ENCODE measurements around the gene WDR44. TPM values are rescaled to one million over a fixed set of nuclear protein-coding genes. Genes with fewer than 3 reads are reported as not detected.

The WDR44 gene
- total and polyA plus RNA-seq, 2 of the 4 experiments (the other 2 are of a cell fraction): 10.0 to 11.8 TPM

DNA sequence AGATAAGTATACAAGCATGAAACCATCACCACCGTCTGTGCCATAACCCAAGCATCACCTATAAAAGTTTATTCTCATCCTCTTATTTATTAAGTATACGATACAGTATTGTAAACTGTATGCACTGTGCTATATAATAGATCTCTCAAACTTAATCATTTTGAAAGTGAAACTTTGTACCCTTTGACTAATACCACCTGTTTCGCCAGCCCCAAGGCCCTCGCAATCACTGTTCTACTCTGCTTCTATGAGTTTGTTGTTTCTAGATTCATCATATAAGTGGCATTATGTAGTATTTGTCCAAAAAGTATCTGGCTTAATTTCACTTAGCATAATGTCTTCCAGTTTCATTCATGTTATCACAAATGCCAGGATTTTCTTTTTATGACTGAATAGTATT lies 77.7 kb downstream of the WDR44 start:
- H2AK9ac ChIP-seq (replicated peaks; ENCODE audit: low read depth, low read length, poor library complexity): no peak overlapping the region
- BruUV-seq (replicated peaks): no TSS peak
- ChIA-PET POLR2A (ENCODE audit: unreplicated experiment) (no interaction called here), CTCF (no interaction called here)
- H3K27me3 ChIP-seq (ENCODE audit: control insufficient read depth, insufficient read depth, low read length): no peaks in the 10 kb centered on the region
- H2BK120ac ChIP-seq (ENCODE audit: low read depth, low read length): no peak overlapping the region
- dilution Hi-C loops (cut with HindIII; ENCODE audit: low sequenced_read_pairs, unreplicated experiment): no loop called here
- H3K4me2 ChIP-seq (ENCODE audit: low read depth, low read length): no peak overlapping the region
- H3K36me3 ChIP-seq (ENCODE audit: control insufficient read depth, insufficient read depth, low read length): peaks cover 4% of the 10 kb centered on the region; the same call in 1 of the 2 replicates
- no peak overlapping the region for H3K4ac ChIP-seq (ENCODE audit: low read depth, low read length)
- H4K91ac ChIP-seq (ENCODE audit: insufficient read depth, low read depth, low read length): no peak overlapping the region
- DNase-seq (no peak), ATAC-seq (ENCODE audit: low read depth) (no peak)
- no peak overlapping the region for H3K18ac ChIP-seq (ENCODE audit: low read depth, low read length)
- no peak overlapping the region for H3K23ac ChIP-seq (ENCODE audit: low read depth, low read length)
- intact Hi-C loops (cut with micrococcal nuclease): no loop called here
- H3K79me1 ChIP-seq (ENCODE audit: low read depth in 1 of 2, low read length in 2 of 2): no peaks in the 10 kb centered on the region; a peak in 1 of 4 replicates
- H2AK5ac ChIP-seq (ENCODE audit: low read depth, low read length): no peak overlapping the region
- in situ Hi-C loops (cut with MboI; ENCODE audit: low sequenced_read_pairs): no loop called here
- no peaks in the 10 kb centered on the region for H3K9me3 ChIP-seq (ENCODE audit: control insufficient read depth, insufficient read depth, low read length)
- no peak overlapping the region for H2BK5ac ChIP-seq (ENCODE audit: low read depth, low read length, poor library complexity, severe bottlenecking)
- H2AFZ ChIP-seq (replicated peaks; ENCODE audit: low read length, poor library complexity): no peak overlapping the region
- H2BK20ac ChIP-seq (ENCODE audit: low read depth, low read length): no peak overlapping the region
- no peak overlapping the region for H4K5ac ChIP-seq (ENCODE audit: low read depth, low read length)
- WGBS, 2 experiments (ENCODE audit: extremely low coverage in 2 of 2, insufficient read length in 1 of 2): no CpG with 5 or more reads among the region's 4 CpGs
- no peaks in the 10 kb centered on the region for H3K9me1 ChIP-seq (ENCODE audit: insufficient read depth, low read length)
- no peak overlapping the region for H3K14ac ChIP-seq (replicated peaks; ENCODE audit: low read depth, low read length)
- no peaks in the 10 kb centered on the region for H3K4me1 ChIP-seq (ENCODE audit: control insufficient read depth, insufficient read depth, low read length)
- no peak overlapping the region for H3K56ac ChIP-seq (ENCODE audit: extremely low read depth, insufficient read depth, low read length)
- H2BK15ac ChIP-seq (ENCODE audit: low read depth, low read length): no peak overlapping the region
- H3K9ac ChIP-seq (ENCODE audit: low read depth, low read length): no peak overlapping the region
- TF ChIP-seq USF2 (IDR thresholded peaks at IDR 0.05; ENCODE audit: low read depth, low read length): no peak
- no peak for TF ChIP-seq MAZ (IDR thresholded peaks at IDR 0.05; ENCODE audit: borderline replicate concordance, low read depth, low read length)
- TF ChIP-seq FOS (IDR thresholded peaks at IDR 0.05; ENCODE audit: low read depth, low read length): no peak
- no peak for TF ChIP-seq POLR2A (IDR thresholded peaks at IDR 0.05; ENCODE audit: low read depth, low read length)
- TF ChIP-seq BHLHE40 (IDR thresholded peaks at IDR 0.05; ENCODE audit: low read depth, low read length): no peak
- no peak for TF ChIP-seq RCOR1 (IDR thresholded peaks at IDR 0.05; ENCODE audit: insufficient replicate concordance, low read length)
- no peak for TF ChIP-seq RFX5 (IDR thresholded peaks at IDR 0.05; ENCODE audit: low read depth, low read length)
- no peak for TF ChIP-seq NFE2L2 (IDR thresholded peaks at IDR 0.05; ENCODE audit: low read depth, low read length)
- TF ChIP-seq MAFK (IDR thresholded peaks at IDR 0.05; ENCODE audit: low read depth, low read length): no peak
- TF ChIP-seq SMC3 (IDR thresholded peaks at IDR 0.05; ENCODE audit: low read depth, low read length): no peak
- no peak for TF ChIP-seq RAD21 (IDR thresholded peaks at IDR 0.05; ENCODE audit: low read length)
- no peak for TF ChIP-seq MXI1 (IDR thresholded peaks at IDR 0.05; ENCODE audit: borderline replicate concordance, low read depth, low read length)
- TF ChIP-seq ELK1 (IDR thresholded peaks at IDR 0.05; ENCODE audit: borderline replicate concordance, low read depth, low read length): no peak
- no peak for TF ChIP-seq CEBPB (IDR thresholded peaks at IDR 0.05; ENCODE audit: low read depth, low read length)
- TF ChIP-seq, protein P1, sequence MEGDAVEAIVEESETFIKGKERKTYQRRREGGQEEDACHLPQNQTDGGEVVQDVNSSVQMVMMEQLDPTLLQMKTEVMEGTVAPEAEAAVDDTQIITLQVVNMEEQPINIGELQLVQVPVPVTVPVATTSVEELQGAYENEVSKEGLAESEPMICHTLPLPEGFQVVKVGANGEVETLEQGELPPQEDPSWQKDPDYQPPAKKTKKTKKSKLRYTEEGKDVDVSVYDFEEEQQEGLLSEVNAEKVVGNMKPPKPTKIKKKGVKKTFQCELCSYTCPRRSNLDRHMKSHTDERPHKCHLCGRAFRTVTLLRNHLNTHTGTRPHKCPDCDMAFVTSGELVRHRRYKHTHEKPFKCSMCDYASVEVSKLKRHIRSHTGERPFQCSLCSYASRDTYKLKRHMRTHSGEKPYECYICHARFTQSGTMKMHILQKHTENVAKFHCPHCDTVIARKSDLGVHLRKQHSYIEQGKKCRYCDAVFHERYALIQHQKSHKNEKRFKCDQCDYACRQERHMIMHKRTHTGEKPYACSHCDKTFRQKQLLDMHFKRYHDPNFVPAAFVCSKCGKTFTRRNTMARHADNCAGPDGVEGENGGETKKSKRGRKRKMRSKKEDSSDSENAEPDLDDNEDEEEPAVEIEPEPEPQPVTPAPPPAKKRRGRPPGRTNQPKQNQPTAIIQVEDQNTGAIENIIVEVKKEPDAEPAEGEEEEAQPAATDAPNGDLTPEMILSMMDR (conservative IDR thresholded peaks at IDR 0.05; ENCODE audit: low read depth, low read length): no peak
- TF ChIP-seq CHD1 (IDR thresholded peaks at IDR 0.05; ENCODE audit: low read depth, low read length): no peak
- H3K27ac ChIP-seq (ENCODE audit: insufficient read depth, low read length): no peak overlapping the region
- no peak overlapping the region for H4K8ac ChIP-seq (ENCODE audit: low read depth in 2 of 2, low read length in 2 of 2)
- no peaks in the 10 kb centered on the region for H4K20me1 ChIP-seq (ENCODE audit: insufficient read depth, low read length)
- no peak overlapping the region for H3K4me3 ChIP-seq (ENCODE audit: insufficient read depth, low read depth, low read length)

Data from IMR-90 (cell line).